ENCODE results near the gene LTN1. TPM values are rescaled to one million over a fixed set of nuclear protein-coding genes. Genes with fewer than 3 reads are reported as not detected.

The LTN1 gene
- total RNA-seq, 1 experiment from 2014 or later: 27.1 TPM

- TF ChIP-seq, protein P1, sequence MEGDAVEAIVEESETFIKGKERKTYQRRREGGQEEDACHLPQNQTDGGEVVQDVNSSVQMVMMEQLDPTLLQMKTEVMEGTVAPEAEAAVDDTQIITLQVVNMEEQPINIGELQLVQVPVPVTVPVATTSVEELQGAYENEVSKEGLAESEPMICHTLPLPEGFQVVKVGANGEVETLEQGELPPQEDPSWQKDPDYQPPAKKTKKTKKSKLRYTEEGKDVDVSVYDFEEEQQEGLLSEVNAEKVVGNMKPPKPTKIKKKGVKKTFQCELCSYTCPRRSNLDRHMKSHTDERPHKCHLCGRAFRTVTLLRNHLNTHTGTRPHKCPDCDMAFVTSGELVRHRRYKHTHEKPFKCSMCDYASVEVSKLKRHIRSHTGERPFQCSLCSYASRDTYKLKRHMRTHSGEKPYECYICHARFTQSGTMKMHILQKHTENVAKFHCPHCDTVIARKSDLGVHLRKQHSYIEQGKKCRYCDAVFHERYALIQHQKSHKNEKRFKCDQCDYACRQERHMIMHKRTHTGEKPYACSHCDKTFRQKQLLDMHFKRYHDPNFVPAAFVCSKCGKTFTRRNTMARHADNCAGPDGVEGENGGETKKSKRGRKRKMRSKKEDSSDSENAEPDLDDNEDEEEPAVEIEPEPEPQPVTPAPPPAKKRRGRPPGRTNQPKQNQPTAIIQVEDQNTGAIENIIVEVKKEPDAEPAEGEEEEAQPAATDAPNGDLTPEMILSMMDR (IDR thresholded peaks at IDR 0.05; ENCODE audit: unreplicated experiment): no peak
- Mint-ChIP-seq H3K27me3 (ENCODE audit: insufficient read depth, unreplicated experiment) (no peaks in the 10 kb centered on the region), H3K9me3 (ENCODE audit: unreplicated experiment) (peaks cover 8% of the 10 kb centered on the region), H3K36me3 (ENCODE audit: insufficient read depth, unreplicated experiment) (peaks cover 7% of the 10 kb centered on the region), H3K27ac (ENCODE audit: low read depth, unreplicated experiment) (no peak overlapping the region), H3K4me1 (ENCODE audit: insufficient read depth, unreplicated experiment) (no peaks in the 10 kb centered on the region), H3K4me3 (ENCODE audit: unreplicated experiment) (no peak overlapping the region)
- ChIA-PET CTCF (no interaction called here), POLR2A (no interaction called here)
- intact Hi-C loops (cut with micrococcal nuclease): no loop called here
- BruUV-seq (replicated peaks): TSS peak; percentile 50
- no peak for DNase-seq (ENCODE audit: unreplicated experiment)
Observed at GRCh38 chr21:28900481-28900880, 92.2 kb downstream of the LTN1 start.

- CTCF ChIA-PET: interaction anchor here (0.6 kb wide), 1 partner anchor 12 kb away, joined by 3 read pairs; no protein-coding TSS in a partner anchor
- TF ChIP-seq, protein P1 (IDR thresholded peaks at IDR 0.05; ENCODE audit: unreplicated experiment): no peak
- intact Hi-C loops (cut with micrococcal nuclease): no loop called here
- POLR2A ChIA-PET: interaction anchor here (0.6 kb wide), 1 partner anchor 265 kb away, joined by 3 read pairs; no protein-coding TSS in a partner anchor
- peak; percentile 14 for DNase-seq (ENCODE audit: unreplicated experiment)
- H3K9me3 Mint-ChIP-seq (ENCODE audit: unreplicated experiment): peaks cover 8% of the 10 kb centered on the region
- H3K4me1 Mint-ChIP-seq (ENCODE audit: insufficient read depth, unreplicated experiment): no peaks in the 10 kb centered on the region
- no peaks in the 10 kb centered on the region for H3K27me3 Mint-ChIP-seq (ENCODE audit: insufficient read depth, unreplicated experiment)
- BruUV-seq (replicated peaks): no TSS peak
- H3K36me3 Mint-ChIP-seq (ENCODE audit: insufficient read depth, unreplicated experiment): peaks cover 7% of the 10 kb centered on the region
- H3K4me3 Mint-ChIP-seq (ENCODE audit: unreplicated experiment): no peak overlapping the region
- H3K27ac Mint-ChIP-seq (ENCODE audit: low read depth, unreplicated experiment): peak overlapping the region; percentile 31
Observed at GRCh38 chr21:28899744-28900143, 92.9 kb downstream of the LTN1 start.

DNA sequence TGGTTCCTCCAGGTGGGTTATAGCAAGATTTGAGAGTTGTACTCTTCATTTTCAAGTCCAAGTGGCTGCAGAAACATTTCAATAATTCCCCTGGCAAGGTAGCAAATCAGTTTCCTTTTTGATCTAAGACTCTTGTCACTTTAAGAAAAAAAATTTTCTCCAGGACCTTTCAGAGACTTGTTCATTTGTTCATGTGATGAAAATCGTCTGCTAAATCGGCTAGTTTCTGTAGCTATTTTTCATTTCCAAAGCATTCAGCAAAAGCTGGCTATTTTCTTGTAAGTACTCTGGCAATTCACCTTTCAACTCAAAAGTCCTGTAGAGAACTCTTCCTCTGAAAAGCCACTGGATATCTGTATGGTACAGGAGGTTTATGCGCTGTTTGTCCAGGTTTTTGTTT is 93.5 kb downstream of the LTN1 start:
- Mint-ChIP-seq H3K9me3 (ENCODE audit: unreplicated experiment) (peaks cover 8% of the 10 kb centered on the region), H3K4me3 (ENCODE audit: unreplicated experiment) (no peak overlapping the region), H3K27me3 (ENCODE audit: insufficient read depth, unreplicated experiment) (no peaks in the 10 kb centered on the region), H3K4me1 (ENCODE audit: insufficient read depth, unreplicated experiment) (no peaks in the 10 kb centered on the region), H3K27ac (ENCODE audit: low read depth, unreplicated experiment) (peak overlapping the region; percentile 31), H3K36me3 (ENCODE audit: insufficient read depth, unreplicated experiment) (peaks cover 7% of the 10 kb centered on the region)
- DNase-seq (ENCODE audit: unreplicated experiment): no peak
- intact Hi-C loops (cut with micrococcal nuclease): no loop called here
- BruUV-seq (replicated peaks): TSS peak; percentile 66
- TF ChIP-seq, protein P1 (IDR thresholded peaks at IDR 0.05; ENCODE audit: unreplicated experiment): no peak
- ChIA-PET CTCF (interaction anchor here (0.6 to 0.8 kb wide), 2 partner anchors 12 to 117 kb away, joined by 3 read pairs; no protein-coding TSS in a partner anchor), POLR2A (no interaction called here)

DNA sequence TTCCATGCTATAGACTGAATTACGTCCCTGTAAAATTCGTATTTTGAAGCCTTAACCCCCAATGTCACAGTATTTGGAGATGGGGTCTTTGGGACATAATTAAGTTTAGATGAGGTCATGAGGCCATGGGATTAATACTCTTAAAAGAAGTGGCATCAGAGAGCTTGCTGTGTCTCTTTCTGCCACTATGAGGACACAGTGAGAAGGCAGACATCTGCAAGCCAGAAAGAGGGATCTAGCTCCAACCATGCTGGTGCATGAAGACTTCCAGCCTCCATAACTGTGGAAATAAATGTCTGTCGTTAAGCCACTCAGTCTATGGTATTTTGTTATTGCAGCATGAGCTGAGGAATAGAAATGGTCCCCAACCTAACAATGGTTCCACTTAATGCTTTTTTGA is 99.0 kb downstream of the LTN1 start:
- no TSS peak for BruUV-seq (replicated peaks)
- Mint-ChIP-seq H3K27ac (ENCODE audit: low read depth, unreplicated experiment) (no peak overlapping the region), H3K4me3 (ENCODE audit: unreplicated experiment) (no peak overlapping the region), H3K27me3 (ENCODE audit: insufficient read depth, unreplicated experiment) (peaks cover 27% of the 10 kb centered on the region), H3K9me3 (ENCODE audit: unreplicated experiment) (peaks cover 8% of the 10 kb centered on the region), H3K36me3 (ENCODE audit: insufficient read depth, unreplicated experiment) (no peaks in the 10 kb centered on the region), H3K4me1 (ENCODE audit: insufficient read depth, unreplicated experiment) (no peaks in the 10 kb centered on the region)
- intact Hi-C loops (cut with micrococcal nuclease): no loop called here
- TF ChIP-seq, protein P1 (IDR thresholded peaks at IDR 0.05; ENCODE audit: unreplicated experiment): no peak
- CTCF ChIA-PET: interaction anchor here (1.6 kb wide), 1 partner anchor 10 kb away, joined by 6 read pairs; no protein-coding TSS in a partner anchor
- POLR2A ChIA-PET: interaction anchor here (0.5 kb wide), 1 partner anchor 104 kb away, joined by 3 read pairs; no protein-coding TSS in a partner anchor
- no peak for DNase-seq (ENCODE audit: unreplicated experiment)
